ENCODE measurements around the gene ARID1B. TPM values are rescaled to one million over a fixed set of nuclear protein-coding genes. Genes with fewer than 3 reads are reported as not detected.
A peak's percentile ranks its signal among the peaks of the same experiment; 100 is the strongest.

ARID1B gene
- total and polyA plus RNA-seq, 8 donors, result 67.6 to 102 (median 99.0) TPM

GRCh38 chr6:157211603-157212455 lies 434.7 kb downstream of the ARID1B start:
- no peaks in the 10 kb centered on the region for H3K4me1 ChIP-seq
- H3K27me3 ChIP-seq, result no peaks in the 10 kb centered on the region
- no peak overlapping the region for H3K4me3 ChIP-seq
- intact Hi-C loops (cut with DNase I), result no loop called here
- peaks cover 0 to 19% of the 10 kb centered on the region in 2 donors for H3K36me3 ChIP-seq
- no peaks in the 10 kb centered on the region for H3K9me3 ChIP-seq
- H3K27ac ChIP-seq, result no peak overlapping the region
- DNase-seq (peak in 1 of 4 donors; percentile 51), ATAC-seq (no peak)
- TF ChIP-seq CTCF (IDR thresholded peaks at IDR 0.05), result no peak

- peaks cover 0 to 4% of the 10 kb centered on the region in 2 donors for H3K36me3 ChIP-seq
- H3K4me3 ChIP-seq, result no peak overlapping the region
- intact Hi-C loops (cut with DNase I), result no loop called here
- ATAC-seq, result no peak
- no peak overlapping the region for H3K27ac ChIP-seq
- H3K27me3 ChIP-seq, result no peaks in the 10 kb centered on the region
- TF ChIP-seq CTCF (IDR thresholded peaks at IDR 0.05), result no peak
- H3K4me1 ChIP-seq, result no peaks in the 10 kb centered on the region
- DNase-seq, result no peak
- H3K9me3 ChIP-seq, result no peaks in the 10 kb centered on the region
Measured at GRCh38 chr6:157213426-157213825, 436.2 kb downstream of the ARID1B start.

GRCh38 chr6:157213907-157214565 lies 436.9 kb downstream of the ARID1B start:
- DNase-seq (no peak), ATAC-seq (no peak)
- Histone ChIP-seq H3K27me3 (no peaks in the 10 kb centered on the region), H3K9me3 (no peaks in the 10 kb centered on the region), H3K4me1 (no peaks in the 10 kb centered on the region), H3K4me3 (no peak overlapping the region), H3K27ac (no peak overlapping the region), H3K36me3 (peaks cover 0 to 4% of the 10 kb centered on the region in 2 donors)
- intact Hi-C loops (cut with DNase I), result no loop called here
- TF ChIP-seq CTCF (IDR thresholded peaks at IDR 0.05), result no peak

GRCh38 chr6:157215717-157216116 lies 438.5 kb downstream of the ARID1B start:
- no peaks in the 10 kb centered on the region for H3K27me3 ChIP-seq
- TF ChIP-seq CTCF (IDR thresholded peaks at IDR 0.05), result no peak
- H3K9me3 ChIP-seq, result no peaks in the 10 kb centered on the region
- H3K36me3 ChIP-seq, result peaks cover 0 to 4% of the 10 kb centered on the region in 2 donors
- no peak overlapping the region for H3K27ac ChIP-seq
- ATAC-seq (no peak), DNase-seq (no peak)
- intact Hi-C loops (cut with DNase I), result no loop called here
- H3K4me3 ChIP-seq, result no peak overlapping the region
- H3K4me1 ChIP-seq, result peaks cover 3% of the 10 kb centered on the region in 2 donors

GRCh38 chr6:157216570-157216969 lies 439.4 kb downstream of the ARID1B start:
- intact Hi-C loops (cut with DNase I), result no loop called here
- ATAC-seq (no peak), DNase-seq (no peak)
- no peaks in the 10 kb centered on the region for H3K27me3 ChIP-seq
- H3K4me3 ChIP-seq, result no peak overlapping the region
- H3K36me3 ChIP-seq, result no peaks in the 10 kb centered on the region
- no peak for TF ChIP-seq CTCF (IDR thresholded peaks at IDR 0.05)
- H3K9me3 ChIP-seq, result no peaks in the 10 kb centered on the region
- H3K4me1 ChIP-seq, result peaks cover 6% of the 10 kb centered on the region in 2 donors
- H3K27ac ChIP-seq, result no peak overlapping the region
